RPMI7951 (cell line): Measurements from ENCODE around the gene BAG3. TPM values are rescaled to one million over a fixed set of nuclear protein-coding genes. Genes with fewer than 3 reads are reported as not detected.

Experiments
- DNase-seq: peaks from one replicate; pipeline ENCODE4 v3.0.0-alpha.2; 2012; ENCODE audit warnings: low read depth
- total RNA-seq: library from RNA; depleted of rRNA; stranded (reverse); fragments of >200 nt; shearing (Covaris generic); gene quantifications from 2 replicates; pipeline ENCODE4 v1.2.3, GENCODE V29; 2014; rRNA removed

Gene BAG3
- total RNA-seq, 1 experiment from 2014 or later = 13.9 TPM

DNA sequence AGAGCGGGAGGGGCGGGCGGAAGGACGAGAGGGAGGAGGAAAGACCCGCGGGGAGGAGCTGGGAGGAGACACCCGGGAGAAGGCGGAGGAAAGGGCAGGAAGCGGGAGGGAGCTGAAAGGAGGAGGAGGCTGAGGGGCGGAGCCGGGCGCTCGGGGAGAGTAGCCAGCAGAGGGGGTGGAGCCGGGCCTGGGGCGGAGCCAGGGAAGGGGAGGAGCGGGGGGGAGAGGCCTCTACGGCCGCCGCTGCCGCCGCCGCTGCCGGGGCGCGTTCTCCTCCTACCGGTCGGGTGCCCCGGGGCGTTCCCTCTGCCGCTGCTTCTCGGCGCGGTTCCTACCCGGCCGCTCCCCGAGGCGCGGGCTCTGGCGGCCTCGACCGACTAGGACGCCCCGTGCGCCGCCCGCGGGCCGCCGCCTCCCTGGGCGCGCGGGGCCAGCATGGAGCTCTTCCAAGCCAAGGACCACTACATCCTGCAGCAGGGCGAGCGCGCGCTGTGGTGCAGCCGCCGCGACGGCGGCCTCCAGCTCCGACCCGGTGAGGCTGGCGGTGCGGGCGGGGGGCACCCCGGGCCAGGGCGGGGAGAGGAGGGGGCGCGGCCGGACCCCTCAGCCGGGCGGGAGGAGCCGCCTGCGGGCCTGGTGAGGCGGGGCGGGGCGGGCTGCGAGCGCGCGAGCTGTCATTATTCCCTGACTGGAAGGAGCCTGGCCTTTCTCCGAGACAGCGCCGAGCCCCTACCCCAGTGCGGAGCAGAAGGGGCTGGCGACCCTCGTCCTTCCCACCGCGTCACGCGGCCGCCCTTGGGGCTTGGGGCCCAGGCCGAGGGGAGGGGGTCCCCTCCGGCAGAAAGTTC is 74.9 kb downstream of the BAG3 start, which contains the start of gene INPP5F:
Gene INPP5F (plus strand): TSS at position 223 of the 848 bp plus-strand sequence. CDS start 213 bp downstream, at position 436.
- DNase-seq = peak; percentile 96

DNA sequence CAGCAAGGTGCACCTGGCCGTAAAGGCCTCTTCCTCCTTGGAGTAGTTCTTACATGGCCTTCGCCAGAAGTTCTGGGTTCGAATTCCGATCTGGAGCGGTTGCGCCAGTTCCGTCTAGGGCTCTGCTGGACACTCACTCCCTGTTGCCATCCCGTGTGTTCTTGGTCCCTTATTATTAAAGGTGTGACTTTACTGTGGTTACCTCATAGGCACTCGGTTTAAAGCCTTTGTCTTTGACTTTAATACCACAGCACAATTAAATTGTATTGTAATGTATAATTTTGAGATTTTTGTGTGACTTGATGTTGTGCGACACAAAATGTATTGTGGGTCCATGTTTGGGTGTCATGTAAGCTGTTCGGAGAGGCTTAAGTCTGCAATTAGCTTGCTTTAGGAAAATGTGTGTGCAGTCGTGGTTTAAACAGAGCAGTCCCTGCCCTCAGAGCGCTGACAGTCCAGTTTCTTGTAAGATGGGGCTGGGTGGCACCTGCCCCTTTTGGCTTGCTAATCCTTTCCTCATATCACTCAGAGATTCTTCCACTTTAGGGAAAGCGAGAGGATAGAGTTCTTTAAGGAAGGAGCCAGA is 75.6 kb downstream of the BAG3 start:
- no peak for DNase-seq

Other genes with a start within 250 kb of the BAG3 start
- 21.5 and 22.9 TPM in 2 replicates for gene RGS10, start 108.7 kb upstream of the BAG3 start, total RNA-seq
- 33.2 and 45.2 TPM in 2 replicates for gene TIAL1, start 54.4 kb upstream of the BAG3 start, total RNA-seq
- 13.1 and 13.2 TPM in 2 replicates for gene INPP5F, start 74.7 kb downstream of the BAG3 start, total RNA-seq
- gene MCMBP, start 221.5 kb downstream of the BAG3 start, total RNA-seq = 60.6 and 62.8 TPM in 2 replicates
- gene SEC23IP, start 241.3 kb downstream of the BAG3 start, total RNA-seq = 13.3 and 16.1 TPM in 2 replicates